Measurements from ENCODE around the gene EXOC6B.

- no peak for TF ChIP-seq CTCF (conservative IDR thresholded peaks at IDR 0.05; ENCODE audit: low read length)
- no peak for TF ChIP-seq EZH2phosphoT487 (IDR thresholded peaks at IDR 0.05; ENCODE audit: borderline replicate concordance)
These were observed 499.1 kb downstream of the EXOC6B start for GRCh38 chr2:72326759-72327158.
